ENCODE data around the gene HOXB5.
A peak's percentile ranks its signal among the peaks of the same experiment; 100 is the strongest.

The HOXB5 gene

DNA sequence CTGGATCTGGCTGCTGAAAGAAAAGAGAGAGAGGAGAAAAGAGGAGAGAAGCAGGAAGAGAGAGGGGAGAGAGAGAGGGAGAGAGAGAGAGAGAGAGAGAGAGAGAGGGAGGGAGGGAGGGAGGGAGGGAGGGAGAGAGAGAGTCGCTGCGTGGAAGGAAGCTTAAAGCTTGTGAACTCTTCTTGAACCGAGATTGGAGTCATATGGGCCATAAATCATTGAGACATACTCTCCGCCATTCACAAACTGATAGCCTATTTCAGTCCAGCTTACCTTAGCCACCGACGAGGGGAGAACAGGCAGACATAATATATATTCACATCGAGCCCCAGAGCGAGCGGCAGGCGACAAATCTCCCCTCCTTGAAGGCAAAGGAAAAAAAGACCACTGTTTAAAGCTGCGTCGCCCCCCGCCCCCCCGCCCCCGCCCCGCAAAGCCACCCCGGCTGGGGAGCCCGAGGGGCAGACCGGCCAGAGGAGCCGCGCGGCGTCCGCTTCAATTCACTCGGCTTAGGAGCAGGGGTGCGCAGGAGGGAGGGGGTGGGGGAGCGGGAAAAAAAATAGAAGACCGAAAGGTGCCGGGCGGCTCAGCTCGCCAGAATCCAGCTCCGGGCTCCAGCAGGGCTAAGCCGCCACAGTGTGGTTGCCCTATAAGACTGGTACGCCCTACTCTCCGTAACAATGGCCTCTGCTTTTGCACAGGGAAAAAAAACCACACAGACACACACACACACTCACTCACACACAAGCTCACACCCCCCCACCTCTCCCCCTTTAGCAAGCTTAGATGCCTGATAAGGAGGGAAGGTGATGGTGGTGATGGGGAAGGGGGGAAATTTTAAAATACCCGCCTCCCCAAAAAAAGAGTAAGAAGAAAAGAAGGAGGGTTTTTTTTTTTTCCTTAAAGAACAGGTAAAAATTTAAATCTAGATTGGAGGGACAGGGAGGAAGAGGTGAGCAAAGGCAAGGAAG is 38.0 kb downstream of the HOXB5 start:
- peak overlapping the region; percentile 11 to 73 for H3K4me3 ChIP-seq (ENCODE audit: low read depth in 1 of 2, low read length in 2 of 2)
- no peaks in the 10 kb centered on the region for H3K27me3 ChIP-seq (ENCODE audit: control insufficient read depth in 1 of 2, insufficient read depth in 2 of 2, low read length in 2 of 2)
- H3K9ac ChIP-seq (ENCODE audit: low read length) = peak overlapping the region; percentile 69
- no peaks in the 10 kb centered on the region for H3K36me3 ChIP-seq (ENCODE audit: insufficient read depth, low read length)
- no peaks in the 10 kb centered on the region for H3K9me3 ChIP-seq (ENCODE audit: low read length)
- peak overlapping the region; percentile 99 for H3K27ac ChIP-seq (ENCODE audit: low read depth, low read length)
- H3K4me1 ChIP-seq (ENCODE audit: insufficient read depth, low read length) = peaks cover 75% of the 10 kb centered on the region

DNA sequence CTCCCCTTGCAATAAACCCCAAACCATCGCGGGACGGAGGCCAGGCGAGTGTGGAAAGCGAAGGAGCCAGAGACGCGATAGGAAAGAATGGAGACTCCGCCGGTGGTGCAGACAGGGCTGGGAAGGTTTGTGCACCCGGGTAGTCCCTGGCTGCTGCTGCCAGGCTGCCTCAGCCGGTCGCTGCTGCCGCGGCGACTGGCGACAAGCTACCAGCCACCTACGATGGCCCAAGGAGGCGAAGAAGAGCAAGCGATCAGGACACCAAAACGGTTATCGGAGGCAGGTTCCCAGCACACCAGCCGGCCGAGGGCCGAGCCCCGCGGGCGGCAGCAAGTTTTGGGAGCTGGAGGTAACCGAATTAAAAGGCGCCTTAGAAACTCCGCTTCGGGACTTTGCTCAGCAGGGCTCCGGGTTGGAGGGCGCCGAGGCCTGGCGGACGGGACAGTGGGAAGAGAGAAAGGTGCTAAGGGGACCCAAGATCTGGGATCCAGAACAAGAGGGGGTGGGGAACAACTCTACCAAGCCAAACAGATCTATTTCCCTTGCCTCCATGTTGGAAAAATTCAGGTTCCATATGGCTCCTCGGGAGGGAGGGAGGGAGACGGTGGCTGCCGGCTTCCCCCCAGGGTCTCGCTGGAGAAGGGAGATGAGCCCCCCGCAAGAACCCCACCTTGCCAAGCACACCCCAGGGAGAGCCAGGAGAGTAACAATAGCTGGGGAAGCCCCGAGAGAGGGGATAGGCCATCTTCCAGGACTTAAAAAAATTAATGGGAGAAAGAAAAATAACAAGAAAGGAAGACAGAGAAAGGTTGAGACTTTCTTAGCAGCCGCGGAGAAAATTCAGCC is 38.9 kb downstream of the HOXB5 start:
- peak overlapping the region; percentile 69 for H3K9ac ChIP-seq (ENCODE audit: low read length)
- H3K27ac ChIP-seq (ENCODE audit: low read depth, low read length) = peak overlapping the region; percentile 99
- H3K4me1 ChIP-seq (ENCODE audit: insufficient read depth, low read length) = peaks cover 75% of the 10 kb centered on the region
- no peaks in the 10 kb centered on the region for H3K9me3 ChIP-seq (ENCODE audit: low read length)
- no peaks in the 10 kb centered on the region for H3K27me3 ChIP-seq (ENCODE audit: control insufficient read depth in 1 of 2, insufficient read depth in 2 of 2, low read length in 2 of 2)
- H3K4me3 ChIP-seq (ENCODE audit: low read depth in 1 of 2, low read length in 2 of 2) = peak overlapping the region; percentile 36 to 73
- H3K36me3 ChIP-seq (ENCODE audit: insufficient read depth, low read length) = peaks cover 7% of the 10 kb centered on the region

DNA sequence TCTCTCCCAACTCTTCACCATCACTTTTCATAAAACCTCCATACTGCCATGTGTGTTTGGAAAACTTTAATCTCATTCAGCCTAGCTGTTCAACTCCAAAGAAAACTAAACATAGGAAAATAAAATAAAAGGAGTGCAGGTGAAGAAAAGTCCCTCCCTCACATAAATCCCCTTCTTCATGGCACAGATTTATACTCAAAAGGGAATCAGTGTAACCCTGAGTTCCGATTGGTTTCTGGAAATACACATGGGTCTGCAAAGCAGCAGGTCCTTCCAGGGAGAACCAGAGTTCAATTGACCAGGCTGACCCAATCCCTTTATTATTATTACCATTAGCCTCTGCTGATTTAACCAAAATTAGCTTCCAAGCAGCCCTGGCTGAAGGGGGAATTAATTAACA is 39.8 kb downstream of the HOXB5 start:
- Histone ChIP-seq H3K36me3 (ENCODE audit: insufficient read depth, low read length) (peaks cover 7% of the 10 kb centered on the region), H3K27ac (ENCODE audit: low read depth, low read length) (peak overlapping the region; percentile 99), H3K27me3 (ENCODE audit: control insufficient read depth in 1 of 2, insufficient read depth in 2 of 2, low read length in 2 of 2) (no peaks in the 10 kb centered on the region), H3K9me3 (ENCODE audit: low read length) (no peaks in the 10 kb centered on the region), H3K4me1 (ENCODE audit: insufficient read depth, low read length) (peaks cover 74% of the 10 kb centered on the region), H3K4me3 (ENCODE audit: low read depth in 1 of 2, low read length in 2 of 2) (peak overlapping the region in 1 of 2 donors; percentile 73), H3K9ac (ENCODE audit: low read length) (peak overlapping the region; percentile 69)

DNA sequence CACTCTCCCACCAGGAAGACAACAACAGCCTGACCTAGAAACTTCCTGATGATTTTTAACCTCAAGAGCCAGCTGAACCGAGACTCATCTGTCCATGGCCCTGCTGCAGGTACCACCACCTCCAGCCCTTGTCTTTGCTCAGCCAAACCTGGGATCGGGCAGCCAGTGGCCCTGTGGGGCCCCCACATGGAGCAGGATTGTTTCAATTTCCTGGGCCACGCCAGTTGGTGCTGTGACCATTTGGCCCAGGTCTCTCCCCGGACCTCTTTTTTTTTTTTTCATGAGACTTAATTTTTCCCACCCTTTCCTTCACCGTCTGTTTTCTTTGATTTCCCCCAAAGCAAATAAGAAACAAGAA is 40.4 kb downstream of the HOXB5 start:
- no peaks in the 10 kb centered on the region for H3K27me3 ChIP-seq (ENCODE audit: control insufficient read depth in 1 of 2, insufficient read depth in 2 of 2, low read length in 2 of 2)
- H3K9me3 ChIP-seq (ENCODE audit: low read length) = no peaks in the 10 kb centered on the region
- H3K4me1 ChIP-seq (ENCODE audit: insufficient read depth, low read length) = peaks cover 74% of the 10 kb centered on the region
- peak overlapping the region; percentile 61 for H3K9ac ChIP-seq (ENCODE audit: low read length)
- H3K36me3 ChIP-seq (ENCODE audit: insufficient read depth, low read length) = peaks cover 7% of the 10 kb centered on the region
- H3K27ac ChIP-seq (ENCODE audit: low read depth, low read length) = peak overlapping the region; percentile 99
- peak overlapping the region in 1 of 2 donors; percentile 25 for H3K4me3 ChIP-seq (ENCODE audit: low read depth in 1 of 2, low read length in 2 of 2)

DNA sequence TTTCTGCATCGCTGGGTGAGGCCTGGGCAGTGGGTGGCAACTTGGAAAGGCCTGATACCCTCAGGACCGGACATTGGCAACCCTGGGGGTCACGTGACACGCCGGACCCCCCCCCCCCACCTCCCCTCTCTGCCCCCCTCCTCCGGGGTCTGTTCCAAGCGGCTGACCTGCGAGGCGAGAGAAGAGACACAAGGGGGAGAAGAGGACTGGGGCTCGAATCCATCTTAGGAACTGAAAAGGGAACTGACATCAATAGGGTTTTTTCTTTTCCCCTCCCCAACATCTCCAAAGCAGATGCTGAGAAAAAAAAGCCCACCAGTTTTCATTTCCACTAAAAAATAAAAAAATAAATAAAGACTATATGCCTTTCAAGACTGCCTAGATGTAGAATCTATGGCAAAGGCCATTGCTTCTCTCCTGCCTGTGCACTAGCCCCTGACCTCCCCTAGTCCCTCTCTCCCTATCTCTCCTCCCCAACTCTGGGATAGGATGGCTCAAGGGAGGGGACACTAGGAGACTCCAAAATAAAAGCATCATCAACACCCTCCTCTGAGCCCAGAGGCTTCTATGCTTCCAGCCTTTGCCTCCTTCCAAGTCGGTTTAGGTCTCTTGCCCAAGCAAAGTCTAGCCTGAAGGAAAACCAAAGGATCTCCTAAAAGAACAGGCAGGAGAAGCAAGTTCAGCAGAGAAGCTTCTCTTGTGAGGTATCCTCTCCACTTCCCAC is 41.0 kb downstream of the HOXB5 start:
- Histone ChIP-seq H3K27me3 (ENCODE audit: control insufficient read depth in 1 of 2, insufficient read depth in 2 of 2, low read length in 2 of 2) (no peaks in the 10 kb centered on the region), H3K9ac (ENCODE audit: low read length) (peak overlapping the region; percentile 61), H3K27ac (ENCODE audit: low read depth, low read length) (peak overlapping the region; percentile 99)

DNA sequence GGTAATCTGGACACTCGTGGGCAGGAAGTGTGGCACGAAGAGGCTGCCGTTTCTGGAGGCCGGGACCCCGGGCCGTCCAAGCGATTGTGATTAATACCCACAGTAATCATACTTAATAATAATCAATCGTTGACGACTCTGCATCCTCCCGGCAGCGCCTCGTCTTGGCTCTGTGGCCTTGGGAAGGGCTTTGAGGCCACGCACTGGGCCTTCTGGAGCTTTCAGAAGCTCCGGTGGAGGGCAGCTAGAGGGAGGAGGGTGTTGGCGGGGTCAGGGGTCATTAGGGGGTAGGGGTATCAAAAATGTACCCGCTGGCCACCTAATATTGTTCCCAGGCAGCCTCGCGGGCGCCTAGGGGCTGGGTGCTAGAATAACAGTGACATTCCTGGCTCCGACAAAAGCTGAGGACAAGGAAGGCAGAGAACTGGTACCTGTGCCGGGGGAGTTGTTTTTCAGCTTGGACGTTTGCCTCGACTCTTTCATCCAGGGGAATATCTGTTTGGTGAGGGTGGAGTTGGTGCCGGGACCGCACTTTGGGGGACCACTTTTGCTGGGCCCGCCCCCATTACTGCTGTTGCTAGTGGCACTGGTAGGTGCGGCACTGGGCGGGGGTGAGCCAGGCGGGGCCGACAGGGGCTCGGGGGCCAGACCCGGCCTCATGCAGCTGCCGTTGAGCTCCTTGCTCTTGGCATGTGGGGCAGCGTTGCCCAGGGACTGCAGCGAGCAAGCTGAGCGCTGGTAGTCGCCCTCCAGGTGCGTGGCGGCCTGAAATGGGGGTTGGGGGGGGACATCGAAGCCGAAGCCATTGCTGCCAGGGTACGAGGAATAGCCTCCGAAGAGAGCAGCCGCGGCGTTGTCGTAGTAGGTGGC is 41.7 kb downstream of the HOXB5 start:
- no peaks in the 10 kb centered on the region for H3K9me3 ChIP-seq (ENCODE audit: low read length)
- H3K27ac ChIP-seq (ENCODE audit: low read depth, low read length) = peak overlapping the region; percentile 99
- peaks cover 7% of the 10 kb centered on the region for H3K36me3 ChIP-seq (ENCODE audit: insufficient read depth, low read length)
- H3K4me1 ChIP-seq (ENCODE audit: insufficient read depth, low read length) = peaks cover 73% of the 10 kb centered on the region
- H3K27me3 ChIP-seq (ENCODE audit: control insufficient read depth in 1 of 2, insufficient read depth in 2 of 2, low read length in 2 of 2) = no peaks in the 10 kb centered on the region
- peak overlapping the region; percentile 65 for H3K9ac ChIP-seq (ENCODE audit: low read length)
- H3K4me3 ChIP-seq (ENCODE audit: low read depth in 1 of 2, low read length in 2 of 2) = peak overlapping the region; percentile 2 to 41

More for the DNA sequence above, 41.0 kb downstream of the HOXB5 start:
- peaks cover 74% of the 10 kb centered on the region for H3K4me1 ChIP-seq (ENCODE audit: insufficient read depth, low read length)
- H3K36me3 ChIP-seq (ENCODE audit: insufficient read depth, low read length) = peaks cover 7% of the 10 kb centered on the region
- no peaks in the 10 kb centered on the region for H3K9me3 ChIP-seq (ENCODE audit: low read length)
- H3K4me3 ChIP-seq (ENCODE audit: low read depth in 1 of 2, low read length in 2 of 2) = peak overlapping the region; percentile 2 to 41

DNA sequence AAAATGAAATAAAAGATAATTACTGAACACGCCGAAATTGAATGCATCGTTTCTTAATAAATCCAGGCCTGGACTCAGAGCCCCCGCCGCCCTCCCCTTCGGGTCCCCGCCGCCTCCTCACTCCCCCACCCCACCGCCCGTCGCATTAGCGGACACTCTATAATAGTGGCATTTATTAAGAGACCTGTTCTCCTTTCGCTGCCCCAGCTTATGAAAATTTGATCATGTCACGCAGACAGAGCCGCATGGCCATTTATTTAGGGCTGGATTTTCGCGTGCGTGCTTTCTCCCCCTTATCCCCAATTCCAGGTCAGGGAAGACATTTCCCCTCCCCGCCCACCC is 42.4 kb downstream of the HOXB5 start:
- Histone ChIP-seq H3K36me3 (ENCODE audit: insufficient read depth, low read length) (peaks cover 7% of the 10 kb centered on the region), H3K9ac (ENCODE audit: low read length) (peak overlapping the region; percentile 65), H3K27me3 (ENCODE audit: control insufficient read depth in 1 of 2, insufficient read depth in 2 of 2, low read length in 2 of 2) (no peaks in the 10 kb centered on the region), H3K9me3 (ENCODE audit: low read length) (no peaks in the 10 kb centered on the region), H3K4me1 (ENCODE audit: insufficient read depth, low read length) (peaks cover 73% of the 10 kb centered on the region), H3K4me3 (ENCODE audit: low read depth in 1 of 2, low read length in 2 of 2) (no peak overlapping the region), H3K27ac (ENCODE audit: low read depth, low read length) (peak overlapping the region; percentile 99)

DNA sequence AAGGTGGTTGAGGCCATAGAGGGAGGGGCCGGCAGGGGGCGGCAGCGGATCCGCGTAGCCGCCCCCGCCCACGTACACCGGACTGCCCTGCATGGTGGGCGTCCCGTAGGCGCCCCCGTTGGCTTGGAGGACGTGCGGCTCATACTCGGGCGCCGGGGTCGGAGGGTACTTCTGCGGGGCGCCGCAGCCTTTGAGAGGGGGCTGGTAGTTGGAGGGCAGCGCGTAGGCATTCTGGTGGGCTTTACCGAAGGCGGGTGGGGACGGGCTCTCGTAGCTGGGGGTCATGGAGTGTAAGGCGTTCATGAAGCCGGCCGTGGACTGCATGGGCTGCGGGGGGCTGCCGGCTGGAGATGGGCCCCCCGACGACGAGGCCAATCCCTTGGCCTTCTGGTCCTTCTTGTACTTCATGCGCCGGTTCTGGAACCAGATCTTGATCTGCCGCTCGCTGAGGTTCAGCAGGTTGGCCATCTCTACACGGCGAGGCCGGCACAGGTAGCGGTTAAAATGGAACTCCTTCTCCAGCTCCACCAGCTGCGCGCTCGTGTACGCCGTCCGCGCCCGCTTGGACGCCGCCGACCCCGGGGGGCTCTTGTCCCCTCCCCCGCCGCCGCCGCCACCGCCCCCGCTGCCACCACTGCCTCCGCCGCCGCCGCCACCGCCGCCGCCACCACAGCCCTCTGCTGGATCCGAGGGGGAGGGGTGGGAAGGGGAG is 42.9 kb downstream of the HOXB5 start:
- Histone ChIP-seq H3K27me3 (ENCODE audit: control insufficient read depth in 1 of 2, insufficient read depth in 2 of 2, low read length in 2 of 2) (no peaks in the 10 kb centered on the region), H3K4me1 (ENCODE audit: insufficient read depth, low read length) (peaks cover 73% of the 10 kb centered on the region), H3K27ac (ENCODE audit: low read depth, low read length) (peak overlapping the region; percentile 99)

DNA sequence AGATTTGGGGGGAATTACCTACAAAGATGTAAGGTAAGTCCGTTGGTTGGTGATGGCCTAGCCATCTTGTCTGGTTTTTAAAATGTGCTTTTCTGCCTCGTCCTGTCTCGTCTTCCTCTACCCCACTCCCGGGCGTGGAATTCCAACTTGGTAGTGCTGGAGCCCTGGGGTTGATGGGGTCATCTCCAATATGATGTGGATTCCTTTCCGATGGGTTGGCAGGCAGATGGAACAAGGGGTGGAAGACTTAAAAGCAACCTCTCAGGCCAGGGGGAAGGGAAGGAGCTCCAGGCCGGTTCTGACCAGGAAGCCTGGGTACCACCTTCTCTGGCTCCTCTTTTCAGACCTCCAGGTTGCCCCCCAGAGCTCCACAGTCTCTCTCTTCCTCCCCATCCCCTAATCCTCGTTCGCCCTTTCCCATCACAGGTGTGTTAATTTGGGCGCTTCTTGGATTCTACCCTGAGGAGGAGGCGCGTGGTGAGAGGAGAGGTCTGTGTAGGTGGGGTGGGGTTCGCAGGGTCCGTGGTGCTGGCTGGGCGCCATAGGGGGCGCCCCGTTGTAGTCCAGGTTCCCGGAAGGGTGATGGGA is 43.6 kb downstream of the HOXB5 start:
- H3K9me3 ChIP-seq (ENCODE audit: low read length) = no peaks in the 10 kb centered on the region
- peak overlapping the region; percentile 99 for H3K27ac ChIP-seq (ENCODE audit: low read depth, low read length)
- no peaks in the 10 kb centered on the region for H3K27me3 ChIP-seq (ENCODE audit: control insufficient read depth in 1 of 2, insufficient read depth in 2 of 2, low read length in 2 of 2)
- H3K4me1 ChIP-seq (ENCODE audit: insufficient read depth, low read length) = peaks cover 80% of the 10 kb centered on the region
- H3K4me3 ChIP-seq (ENCODE audit: low read depth in 1 of 2, low read length in 2 of 2) = peak overlapping the region in 1 of 2 donors; percentile 44
- peaks cover 7% of the 10 kb centered on the region for H3K36me3 ChIP-seq (ENCODE audit: insufficient read depth, low read length)
- H3K9ac ChIP-seq (ENCODE audit: low read length) = peak overlapping the region; percentile 50

More for the DNA sequence above, 42.9 kb downstream of the HOXB5 start:
- peaks cover 7% of the 10 kb centered on the region for H3K36me3 ChIP-seq (ENCODE audit: insufficient read depth, low read length)
- H3K9ac ChIP-seq (ENCODE audit: low read length) = peak overlapping the region; percentile 50
- H3K4me3 ChIP-seq (ENCODE audit: low read depth in 1 of 2, low read length in 2 of 2) = peak overlapping the region; percentile 22 to 44
- H3K9me3 ChIP-seq (ENCODE audit: low read length) = no peaks in the 10 kb centered on the region

DNA sequence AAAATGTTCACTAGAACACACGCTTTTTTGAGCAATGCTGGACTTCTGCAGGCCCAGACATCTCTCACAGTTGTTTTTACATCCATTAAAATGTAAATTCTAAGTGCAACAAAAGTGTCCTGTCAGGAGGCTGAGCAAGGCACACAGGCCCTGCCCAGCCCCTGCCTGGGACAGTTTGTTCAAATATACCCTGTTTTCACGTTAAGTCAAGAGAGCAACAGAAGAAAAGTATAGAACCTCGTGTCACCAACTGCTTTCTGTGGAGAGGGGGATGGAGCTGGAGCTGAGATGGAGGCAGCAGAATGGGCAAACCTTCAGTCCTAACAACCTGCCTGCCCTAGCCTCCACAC is 44.3 kb downstream of the HOXB5 start:
- Histone ChIP-seq H3K36me3 (ENCODE audit: insufficient read depth, low read length) (peaks cover 7% of the 10 kb centered on the region), H3K27me3 (ENCODE audit: control insufficient read depth in 1 of 2, insufficient read depth in 2 of 2, low read length in 2 of 2) (no peaks in the 10 kb centered on the region), H3K9ac (ENCODE audit: low read length) (peak overlapping the region; percentile 71), H3K9me3 (ENCODE audit: low read length) (no peaks in the 10 kb centered on the region), H3K4me1 (ENCODE audit: insufficient read depth, low read length) (peaks cover 83% of the 10 kb centered on the region), H3K4me3 (ENCODE audit: low read depth in 1 of 2, low read length in 2 of 2) (no peak overlapping the region), H3K27ac (ENCODE audit: low read depth, low read length) (peak overlapping the region; percentile 99)
